ENCODE results near the gene CGRRF1.

Gene CGRRF1, protein sequence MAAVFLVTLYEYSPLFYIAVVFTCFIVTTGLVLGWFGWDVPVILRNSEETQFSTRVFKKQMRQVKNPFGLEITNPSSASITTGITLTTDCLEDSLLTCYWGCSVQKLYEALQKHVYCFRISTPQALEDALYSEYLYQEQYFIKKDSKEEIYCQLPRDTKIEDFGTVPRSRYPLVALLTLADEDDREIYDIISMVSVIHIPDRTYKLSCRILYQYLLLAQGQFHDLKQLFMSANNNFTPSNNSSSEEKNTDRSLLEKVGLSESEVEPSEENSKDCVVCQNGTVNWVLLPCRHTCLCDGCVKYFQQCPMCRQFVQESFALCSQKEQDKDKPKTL

GRCh38 chr14:54509546-54510501 lies at the start of gene CGRRF1:
TSS of gene CGRRF1 (plus strand) at chr14:54509906. CDS start at chr14:54509960, 54 bp downstream.
- DNase-seq (ENCODE audit: low read depth in 2 of 2, low spot score in 1 of 2) = peak; percentile 90 to 92

DNA sequence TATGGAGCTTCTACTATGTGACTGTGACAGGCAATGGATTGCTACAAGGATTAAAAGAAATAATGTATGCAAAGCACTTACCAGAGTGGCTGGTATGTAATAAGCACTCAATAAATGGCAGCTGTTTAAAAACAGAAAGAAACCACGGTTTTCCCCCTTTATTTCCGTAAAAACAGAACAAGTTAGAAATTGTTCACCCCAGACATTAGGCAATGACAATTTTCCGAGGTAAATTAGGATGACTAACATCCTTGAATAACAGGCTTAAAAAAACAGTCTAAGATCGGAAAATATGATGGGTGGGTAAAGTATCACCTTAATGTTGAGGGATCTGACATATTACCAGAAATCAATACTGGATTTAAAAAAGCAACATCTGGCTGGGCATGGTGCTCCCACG lies 47.7 kb upstream of the CGRRF1 start:
- no peak for DNase-seq (ENCODE audit: low read depth in 2 of 2, low spot score in 1 of 2)

GRCh38 chr14:54465654-54466053 lies 44.1 kb upstream of the CGRRF1 start:
- DNase-seq (ENCODE audit: low read depth in 2 of 2, low spot score in 1 of 2) = no peak

DNA sequence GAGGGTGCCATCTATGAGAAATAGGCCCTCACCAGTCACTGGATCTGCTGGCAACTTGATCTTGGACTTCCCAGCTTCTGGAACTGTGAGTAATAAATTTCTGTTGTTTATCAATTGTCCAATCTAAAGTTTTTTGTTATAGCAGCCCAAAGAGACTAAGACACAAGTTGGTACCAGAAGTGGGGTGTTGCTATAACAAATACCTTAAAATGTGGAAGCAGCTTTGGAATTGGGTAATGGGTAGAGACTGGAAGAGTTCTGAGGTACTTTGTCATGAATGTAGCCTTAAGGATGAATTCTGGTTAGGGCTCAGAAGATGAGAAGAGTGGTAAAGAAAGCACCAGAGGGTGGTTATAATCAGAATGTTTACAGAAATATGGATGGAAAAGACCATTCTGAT lies 42.4 kb upstream of the CGRRF1 start:
- no peak for DNase-seq (ENCODE audit: low read depth in 2 of 2, low spot score in 1 of 2)

DNA sequence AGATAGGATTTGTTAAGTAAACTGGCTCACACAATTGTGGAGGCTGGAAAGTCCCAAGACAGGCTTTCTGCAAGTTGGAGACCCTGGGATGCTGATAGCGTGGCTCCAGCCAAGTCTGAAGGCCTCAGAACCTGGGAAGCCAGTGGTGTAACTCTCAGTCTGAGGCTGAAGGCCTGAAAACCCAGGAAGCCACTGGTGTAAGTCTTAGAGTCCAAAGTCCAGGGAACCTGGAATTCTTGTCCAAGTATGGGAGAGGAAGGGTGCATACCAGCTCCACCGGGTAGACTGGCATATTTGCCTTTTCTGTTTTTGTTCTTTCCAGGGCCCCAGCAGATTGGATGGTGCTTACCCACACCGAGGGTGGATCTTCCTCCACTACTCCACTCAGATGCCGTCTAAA lies 39.0 kb upstream of the CGRRF1 start:
- DNase-seq (ENCODE audit: low read depth in 2 of 2, low spot score in 1 of 2) = no peak

DNA sequence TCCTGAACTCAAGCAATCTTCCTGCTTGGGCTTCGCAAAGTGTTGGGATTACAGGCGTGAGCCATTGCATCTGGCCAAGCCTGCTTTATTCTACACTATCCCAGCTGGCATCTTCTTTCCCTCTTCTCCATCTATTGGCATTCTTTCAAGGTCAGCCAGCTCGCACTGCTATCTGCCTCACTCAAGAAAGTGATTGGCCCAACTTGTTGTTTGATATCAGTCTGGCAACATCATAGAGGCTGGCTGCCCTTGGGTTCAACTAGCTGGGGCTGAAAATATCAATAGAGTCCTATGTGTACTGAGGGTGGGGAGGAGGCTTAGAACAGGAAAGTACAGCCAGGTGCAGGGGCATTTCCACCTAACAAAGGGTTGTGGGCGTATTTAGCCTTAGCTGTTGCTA lies 38.1 kb upstream of the CGRRF1 start:
- DNase-seq (ENCODE audit: low read depth in 2 of 2, low spot score in 1 of 2) = no peak

DNA sequence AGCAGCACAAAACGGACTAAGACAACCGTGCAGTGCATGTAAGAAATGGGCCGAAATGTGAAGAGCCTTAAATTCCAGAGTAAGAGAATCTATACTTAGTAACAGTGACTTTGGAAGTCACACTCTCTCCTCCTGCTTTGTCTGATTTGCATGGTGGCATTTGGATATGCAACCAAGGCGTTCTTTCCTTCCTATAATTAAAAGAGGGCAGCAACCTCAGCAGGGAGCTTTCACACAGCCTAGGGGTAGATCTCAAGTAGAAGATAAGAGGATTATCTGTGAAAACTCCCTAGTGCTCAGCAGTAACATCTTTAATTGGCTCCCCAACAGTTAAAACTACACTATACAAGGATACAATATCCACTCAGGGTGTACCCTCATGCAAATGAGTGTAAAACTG lies 37.4 kb upstream of the CGRRF1 start:
- no peak for DNase-seq (ENCODE audit: low read depth in 2 of 2, low spot score in 1 of 2)

GRCh38 chr14:54474232-54474793 lies 35.4 kb upstream of the CGRRF1 start:
- DNase-seq (ENCODE audit: low read depth in 2 of 2, low spot score in 1 of 2) = no peak

DNA sequence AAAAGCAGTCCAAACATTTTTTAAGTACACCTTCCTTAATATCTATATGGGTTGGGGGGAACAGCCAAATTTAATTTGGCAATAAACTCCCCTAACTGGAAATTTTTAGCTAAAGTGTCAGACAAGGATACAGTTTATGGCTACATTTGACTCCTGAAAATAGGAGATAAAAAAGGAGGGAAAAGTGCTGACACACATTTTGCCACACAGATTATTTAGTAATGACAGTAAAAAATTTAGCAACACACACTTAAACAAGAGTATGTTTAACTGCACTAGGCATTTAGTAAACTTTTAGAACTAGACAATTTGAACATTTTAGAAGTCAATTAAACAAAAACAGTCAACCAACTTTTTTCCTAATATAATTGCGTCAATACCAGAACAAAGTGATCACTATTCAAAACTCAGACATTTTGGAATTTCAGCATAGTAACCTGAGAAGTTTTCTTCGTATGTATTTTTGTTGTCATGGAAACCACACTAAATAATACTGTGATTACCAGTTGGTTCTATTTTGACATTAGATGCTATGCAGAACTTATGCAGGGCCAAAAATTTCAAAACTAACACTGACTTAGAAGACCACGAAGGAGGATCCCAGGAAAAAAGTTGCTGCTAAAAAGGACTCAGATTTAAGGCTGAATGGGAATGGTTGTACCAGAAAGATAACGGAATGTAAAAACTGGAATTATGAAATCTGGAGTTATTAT lies 34.4 kb upstream of the CGRRF1 start:
- DNase-seq (ENCODE audit: low read depth in 2 of 2, low spot score in 1 of 2) = no peak

DNA sequence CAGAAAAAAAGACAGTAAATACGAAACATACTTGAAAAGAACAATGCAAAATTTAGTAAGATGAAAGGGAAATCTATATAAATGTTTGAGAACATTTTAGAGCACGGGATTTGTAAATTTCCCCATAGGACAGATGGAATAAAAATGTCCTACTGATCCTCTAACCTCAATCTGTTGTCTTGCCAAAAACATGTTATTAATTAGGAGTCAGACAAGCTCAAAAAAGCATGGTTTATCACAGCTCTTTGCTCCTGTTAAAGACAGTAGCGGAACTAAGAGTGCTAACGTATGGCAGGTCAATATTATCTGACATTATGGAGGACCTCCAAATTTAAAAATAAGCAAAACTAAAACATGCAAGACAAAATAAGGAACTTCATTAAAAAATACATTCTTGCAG lies 33.8 kb upstream of the CGRRF1 start:
- no peak for DNase-seq (ENCODE audit: low read depth in 2 of 2, low spot score in 1 of 2)

DNA sequence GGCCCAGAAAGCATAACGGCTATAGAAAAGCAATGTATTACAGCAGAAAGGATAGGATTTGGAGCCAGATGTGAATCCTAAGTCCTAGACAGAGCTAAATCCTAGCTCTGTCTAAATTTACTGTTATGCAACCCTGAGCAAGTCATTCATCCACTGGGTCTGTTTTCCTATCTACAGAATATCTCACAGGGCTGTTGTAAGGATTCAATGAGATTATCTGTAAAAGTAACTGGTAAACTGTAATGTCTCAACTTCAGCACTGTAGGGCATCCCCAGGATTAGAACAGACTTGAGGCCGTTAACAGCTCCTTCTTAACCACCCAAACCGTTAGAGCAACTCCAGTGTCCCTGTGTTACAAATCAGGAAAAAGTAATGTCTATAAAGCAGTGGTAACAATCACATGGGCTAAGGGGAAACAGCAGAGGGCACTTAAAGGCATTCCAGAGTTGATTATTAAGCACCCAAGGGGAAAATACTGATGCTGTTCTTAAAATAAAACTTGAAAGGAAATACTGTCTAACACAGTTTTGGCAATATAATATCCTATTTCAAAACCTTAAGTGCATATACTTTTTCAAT lies 31.0 kb upstream of the CGRRF1 start:
- no peak for DNase-seq (ENCODE audit: low read depth in 2 of 2, low spot score in 1 of 2)

DNA sequence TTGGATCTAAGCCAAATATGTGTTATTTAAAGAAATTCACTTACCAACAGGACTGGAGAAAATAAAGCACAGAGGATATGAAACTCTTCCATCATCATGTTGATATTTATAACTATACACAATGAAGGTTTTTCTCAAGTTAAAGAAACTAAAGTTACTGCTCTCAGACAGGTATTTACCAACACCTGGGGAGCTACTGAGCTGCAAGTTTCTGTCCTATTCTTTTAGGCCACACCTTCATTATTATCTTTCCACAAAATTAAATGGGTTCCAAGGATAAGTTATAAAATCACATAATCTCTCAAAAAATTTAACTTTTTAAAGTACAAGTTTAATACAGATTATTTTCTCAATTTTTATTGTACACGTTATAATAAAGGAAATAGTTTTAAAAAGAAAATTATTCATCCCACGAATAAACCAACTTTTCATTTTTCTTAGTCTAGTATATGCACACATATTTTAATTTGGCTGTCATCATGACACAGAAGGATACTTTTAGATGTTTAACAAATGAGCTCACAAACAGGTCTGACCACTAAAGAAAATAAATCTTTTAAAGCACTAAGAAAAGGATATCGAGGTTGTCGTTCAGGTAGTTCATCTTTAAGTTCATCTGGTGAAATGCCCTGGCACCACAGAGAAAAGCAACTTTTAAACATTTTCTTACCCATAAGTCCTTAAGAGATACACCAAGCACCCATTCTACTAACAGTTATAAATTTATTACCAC lies 28.7 kb upstream of the CGRRF1 start:
- DNase-seq (ENCODE audit: low read depth in 2 of 2, low spot score in 1 of 2) = no peak

DNA sequence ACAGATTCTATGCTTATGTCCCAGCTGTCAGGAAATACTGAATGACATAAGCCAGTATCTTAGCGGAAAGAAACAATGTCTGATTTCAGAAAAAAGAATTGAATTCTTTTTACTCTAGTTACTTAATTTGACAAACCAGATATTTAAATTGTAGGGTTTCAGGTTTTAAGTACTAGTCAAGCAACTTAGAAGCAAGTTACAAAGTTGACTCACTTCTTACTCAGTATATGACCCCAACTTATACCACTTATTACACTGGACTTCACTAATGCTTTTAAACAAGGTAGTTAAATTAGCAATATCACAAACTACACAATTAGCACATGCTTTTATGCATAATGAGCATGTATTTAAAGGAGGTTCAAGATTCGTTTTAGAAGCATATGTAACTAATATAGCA lies 28.0 kb upstream of the CGRRF1 start:
- no peak for DNase-seq (ENCODE audit: low read depth in 2 of 2, low spot score in 1 of 2)

DNA sequence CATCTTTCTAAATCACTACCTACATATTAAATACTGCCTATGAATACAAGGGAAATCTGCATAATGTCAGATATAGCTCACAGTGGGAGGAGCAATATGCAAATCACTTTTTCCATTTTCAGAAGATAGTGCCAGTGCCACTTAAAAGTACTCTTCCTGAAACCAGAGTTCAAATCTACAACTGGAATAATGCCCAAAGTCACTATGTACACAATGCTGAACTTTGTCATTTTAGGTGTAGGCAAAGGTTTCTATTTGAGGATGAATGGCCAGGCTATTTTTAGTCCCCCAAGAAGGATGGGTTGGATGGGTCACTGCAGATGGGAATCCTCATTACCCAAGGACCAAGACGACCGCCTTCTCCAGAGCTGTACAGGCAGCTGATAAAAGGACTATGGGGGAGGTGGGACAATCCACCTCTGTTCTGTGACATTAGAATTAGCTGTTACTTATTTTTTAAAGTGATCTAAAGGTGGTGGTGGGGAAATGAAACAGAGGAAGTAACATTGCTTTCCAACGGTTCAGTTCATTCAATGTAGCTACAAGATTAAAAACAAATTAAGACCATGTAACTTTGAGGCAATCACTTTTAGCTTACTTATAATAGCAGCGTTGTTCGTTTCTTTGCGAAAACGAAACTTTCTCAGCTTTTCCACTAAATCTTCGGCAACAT lies 26.5 kb upstream of the CGRRF1 start:
- DNase-seq (ENCODE audit: low read depth in 2 of 2, low spot score in 1 of 2) = no peak

- DNase-seq (ENCODE audit: low read depth in 2 of 2, low spot score in 1 of 2) = no peak
Observed at GRCh38 chr14:54483846-54484245, 25.9 kb upstream of the CGRRF1 start.

GRCh38 chr14:54486685-54487084 lies 23.0 kb upstream of the CGRRF1 start:
- DNase-seq (ENCODE audit: low read depth in 2 of 2, low spot score in 1 of 2) = no peak

DNA sequence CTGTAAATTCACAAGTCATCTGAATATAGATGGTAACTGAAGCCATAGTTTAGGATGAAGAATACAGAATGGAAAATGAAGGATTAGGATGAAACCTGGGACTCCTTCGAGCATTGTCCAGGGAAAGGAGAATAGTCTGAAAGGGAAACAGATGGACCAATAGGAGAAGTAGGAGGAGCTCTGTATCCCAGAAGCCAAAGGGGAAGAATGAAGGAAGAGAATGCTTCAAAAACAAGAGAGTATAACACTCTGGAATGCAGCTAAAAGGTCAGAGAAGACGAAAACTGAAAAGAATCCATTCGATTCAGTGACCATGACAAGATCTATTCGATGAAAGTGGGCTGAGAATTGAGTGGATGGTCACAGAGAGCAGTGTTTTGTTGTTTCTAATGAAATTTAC lies 21.9 kb upstream of the CGRRF1 start:
- no peak for DNase-seq (ENCODE audit: low read depth in 2 of 2, low spot score in 1 of 2)

DNA sequence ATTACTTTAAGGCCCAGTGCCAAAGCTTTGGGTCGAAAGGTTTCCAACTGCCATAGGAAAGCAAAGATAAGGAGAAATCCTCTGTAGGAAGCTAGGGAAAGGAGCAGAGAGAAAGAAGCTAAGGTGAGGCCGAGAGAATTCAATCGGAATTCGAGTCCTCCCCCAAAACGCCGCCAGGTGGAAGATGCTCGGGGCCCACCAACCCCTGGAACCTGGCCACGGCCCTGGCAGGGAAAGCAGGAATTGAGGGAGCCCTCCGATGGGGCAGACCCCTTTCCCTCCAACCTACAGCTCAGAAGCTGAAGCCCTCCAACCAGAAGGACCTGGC lies 21.4 kb upstream of the CGRRF1 start:
- DNase-seq (ENCODE audit: low read depth in 2 of 2, low spot score in 1 of 2) = no peak

DNA sequence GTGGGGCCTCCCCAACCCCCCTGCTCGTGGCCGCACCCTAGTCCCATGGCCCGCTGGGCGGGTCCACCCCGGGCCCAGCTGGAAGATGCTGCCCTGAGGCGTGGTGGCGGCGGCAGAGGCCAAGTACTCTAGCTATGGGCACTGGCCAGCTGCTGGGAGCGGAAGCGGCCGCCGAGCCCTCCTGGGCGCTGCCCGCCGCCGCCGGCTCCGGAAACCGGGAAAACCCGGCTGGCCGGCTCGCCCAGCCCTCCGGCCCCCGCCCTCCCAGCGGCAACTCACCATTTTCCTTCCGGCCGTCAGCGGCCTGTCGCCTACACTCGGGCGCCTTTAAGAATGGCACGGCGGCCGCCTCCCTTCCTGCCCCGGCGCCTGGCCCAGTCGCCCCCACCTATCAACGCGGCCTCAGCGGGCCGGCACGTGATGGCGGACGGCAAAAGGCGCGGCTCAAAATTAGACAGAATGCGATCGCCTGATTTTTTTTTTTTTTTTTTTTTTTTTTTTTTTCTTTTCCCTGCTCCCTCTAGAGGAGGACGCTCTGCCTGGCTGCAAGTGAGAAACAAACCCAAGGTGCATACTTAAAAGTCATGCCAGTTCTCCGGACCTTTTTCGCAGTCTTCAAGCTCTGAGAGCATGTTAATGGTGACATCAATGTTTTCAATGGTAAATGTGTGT lies 20.9 kb upstream of the CGRRF1 start, which contains the start of gene GMFB:
Gene GMFB, minus strand, starts transcription at position 335 of the 672 bp plus-strand sequence. Its CDS starts 53 bp downstream, at position 282.
- peak; percentile 66 to 76 for DNase-seq (ENCODE audit: low read depth in 2 of 2, low spot score in 1 of 2)
